ENCODE measurements around the gene FAM25G. TPM values are rescaled to one million over a fixed set of nuclear protein-coding genes. Genes with fewer than 3 reads are reported as not detected.
"Not testable (repeated sequence)": the region's sequence is repeated elsewhere in the genome, so short reads cannot be mapped to it uniquely, and the experiment has no call there.

The FAM25G gene
- total and polyA plus RNA-seq, 11 donors: not detected

- ATAC-seq; DNase-seq; H3K4me3 ChIP-seq; H3K27ac ChIP-seq; H3K9me3 ChIP-seq; H3K36me3 ChIP-seq; H3K4me1 ChIP-seq; intact Hi-C loops (cut with DNase I); H3K27me3 ChIP-seq: not testable (repeated sequence)
- 53 to 65% methylated on average over 7 to 8 of the region's 10 CpGs; no CpG with 5 or more reads in 2 of the 4 donors for WGBS, 4 donors
Measured at GRCh38 chr10:47481182-47481766, 10.2 kb downstream of the FAM25G start.

- H3K4me1 ChIP-seq; H3K9me3 ChIP-seq; DNase-seq; H3K36me3 ChIP-seq; ATAC-seq; intact Hi-C loops (cut with DNase I); H3K27ac ChIP-seq; H3K27me3 ChIP-seq; H3K4me3 ChIP-seq: not testable (repeated sequence)
- no CpG with 5 or more reads among the region's 3 CpGs for WGBS, 4 donors
Measured at GRCh38 chr10:47480133-47480532, 11.4 kb downstream of the FAM25G start.

GRCh38 chr10:47478114-47478513, 13.4 kb downstream of the FAM25G start:
- H3K4me3 ChIP-seq; H3K27me3 ChIP-seq; H3K27ac ChIP-seq; intact Hi-C loops (cut with DNase I); H3K36me3 ChIP-seq; H3K9me3 ChIP-seq; H3K4me1 ChIP-seq; DNase-seq; ATAC-seq: not testable (repeated sequence)
- WGBS, 4 donors: 45 to 79% (median 62%) methylated on average over 3 to 4 of the region's 5 CpGs

GRCh38 chr10:47477078-47477477, 14.4 kb downstream of the FAM25G start:
- H3K4me3 ChIP-seq; H3K9me3 ChIP-seq; ATAC-seq; H3K36me3 ChIP-seq; H3K27ac ChIP-seq; H3K27me3 ChIP-seq; intact Hi-C loops (cut with DNase I); H3K4me1 ChIP-seq; DNase-seq: not testable (repeated sequence)
- WGBS, 4 donors: 93% methylated on average over 9 of the region's 11 CpGs; no CpG with 5 or more reads in 2 of the 4 donors

- H3K27me3 ChIP-seq; H3K4me1 ChIP-seq; ATAC-seq; H3K27ac ChIP-seq; H3K36me3 ChIP-seq; H3K9me3 ChIP-seq; intact Hi-C loops (cut with DNase I); DNase-seq; H3K4me3 ChIP-seq: not testable (repeated sequence)
- 88 to 89% methylated on average over 5 of the region's 5 CpGs; no CpG with 5 or more reads in 2 of the 4 donors for WGBS, 4 donors
Measured at GRCh38 chr10:47475101-47475500, 16.4 kb downstream of the FAM25G start.

GRCh38 chr10:47473516-47473915, 18.0 kb downstream of the FAM25G start:
- no CpG with 5 or more reads among the region's 7 CpGs for WGBS, 4 donors
- H3K27ac ChIP-seq; H3K27me3 ChIP-seq; H3K36me3 ChIP-seq; H3K4me1 ChIP-seq; intact Hi-C loops (cut with DNase I); DNase-seq; H3K9me3 ChIP-seq; H3K4me3 ChIP-seq: not testable (repeated sequence)
- ATAC-seq: peak in 1 of 4 donors; percentile 8

- 82 to 100% methylated on average over 1 of the region's 3 CpGs; no CpG with 5 or more reads in 2 of the 4 donors for WGBS, 4 donors
- H3K27ac ChIP-seq, ATAC-seq: not testable (repeated sequence)
Measured at GRCh38 chr10:47472647-47473046, 18.9 kb downstream of the FAM25G start.

GRCh38 chr10:47472072-47472471, 19.4 kb downstream of the FAM25G start:
- H3K27ac ChIP-seq; H3K27me3 ChIP-seq; ATAC-seq; DNase-seq; H3K4me1 ChIP-seq; H3K4me3 ChIP-seq; H3K36me3 ChIP-seq; H3K9me3 ChIP-seq; intact Hi-C loops (cut with DNase I): not testable (repeated sequence)
- no CpG with 5 or more reads among the region's 5 CpGs for WGBS, 4 donors

More at GRCh38 chr10:47472647-47473046, 18.9 kb downstream of the FAM25G start:
- H3K36me3 ChIP-seq; intact Hi-C loops (cut with DNase I); H3K4me3 ChIP-seq; H3K27me3 ChIP-seq; DNase-seq; H3K9me3 ChIP-seq; H3K4me1 ChIP-seq: not testable (repeated sequence)

GRCh38 chr10:47468731-47469528, 22.6 kb downstream of the FAM25G start:
- 79 to 91% (median 87%) methylated on average over 9 to 15 of the region's 20 CpGs for WGBS, 4 donors
- H3K36me3 ChIP-seq; intact Hi-C loops (cut with DNase I); H3K9me3 ChIP-seq; H3K4me1 ChIP-seq; ATAC-seq; H3K27ac ChIP-seq; H3K27me3 ChIP-seq; H3K4me3 ChIP-seq: not testable (repeated sequence)
- peak in 1 of 5 donors; percentile 38 for DNase-seq

GRCh38 chr10:47467957-47468356, 23.5 kb downstream of the FAM25G start:
- DNase-seq; H3K4me3 ChIP-seq; intact Hi-C loops (cut with DNase I); H3K27me3 ChIP-seq; H3K27ac ChIP-seq; H3K4me1 ChIP-seq; H3K36me3 ChIP-seq; ATAC-seq; H3K9me3 ChIP-seq: not testable (repeated sequence)
- 79 to 97% (median 91%) methylated on average over 4 to 5 of the region's 7 CpGs; no CpG with 5 or more reads in 1 of the 4 donors for WGBS, 4 donors

GRCh38 chr10:47467458-47467857, 24.0 kb downstream of the FAM25G start:
- H3K27me3 ChIP-seq; H3K4me3 ChIP-seq; H3K27ac ChIP-seq; intact Hi-C loops (cut with DNase I); ATAC-seq; DNase-seq; H3K9me3 ChIP-seq; H3K4me1 ChIP-seq; H3K36me3 ChIP-seq: not testable (repeated sequence)
- WGBS, 4 donors: 90 to 100% (median 93%) methylated on average over 2 to 5 of the region's 5 CpGs
